Activated B cell treated with CpG ODN at 0.5 μM for 24 hours (primary cell): ENCODE results near the gene NRAP. TPM values are rescaled to one million over a fixed set of nuclear protein-coding genes. Genes with fewer than 3 reads are reported as not detected.

ENCODE experiments used
- ATAC-seq: fragments of 200-7000 bp; cut with Tn5 transposase; one replicate; pipeline ENCODE4 v1.10.0; 2021; ENCODE audit warnings: low read depth, mild to moderate bottlenecking, moderate library complexity
- CTCF ChIA-PET: fragments of 350-600 bp; sonication (Branson Sonifier 250); formaldehyde crosslinking; loops from one replicate; lab custom pipeline; 2021; ENCODE audit warnings: antibody characterized with exemption; lab: Charles Lee
- POLR2A ChIA-PET: fragments of 350-600 bp; sonication (Branson Sonifier 250); formaldehyde crosslinking; loops from one replicate; lab custom pipeline; 2021; ENCODE audit warnings: antibody characterized with exemption; lab: Charles Lee
- DNase-seq: peaks from one replicate; pipeline ENCODE4 v3.0.0; 2022
- H3K27ac Mint-ChIP-seq: one replicate; pipeline ENCODE4 v1.8.0; 2020; ENCODE audit warnings: mixed read lengths
- H3K27me3 Mint-ChIP-seq: one replicate; pipeline ENCODE4 v1.8.0; 2021; ENCODE audit warnings: mixed read lengths
- H3K36me3 Mint-ChIP-seq: one replicate; pipeline ENCODE4 v1.8.0; 2021; ENCODE audit warnings: low read depth, mixed read lengths
- H3K4me1 Mint-ChIP-seq: one replicate; pipeline ENCODE4 v1.8.0; 2021; ENCODE audit warnings: mixed read lengths
- H3K4me3 Mint-ChIP-seq: one replicate; pipeline ENCODE4 v1.8.0; 2020; ENCODE audit warnings: mild to moderate bottlenecking, mixed read lengths
- H3K9me3 Mint-ChIP-seq: one replicate; pipeline ENCODE4 v1.8.0; 2020; ENCODE audit warnings: mixed read lengths
- intact Hi-C: fragments of 100-400 bp; cut with micrococcal nuclease; formaldehyde crosslinking; loops from one replicate; pipeline ENCODE4 v1.15.1; 2024
- total RNA-seq: library from RNA; stranded (reverse); gene quantifications from 2 replicates; pipeline ENCODE4 v1.2.3, GENCODE V29; 2022
- TF ChIP-seq, protein P1 (sequence below): fragments of 200-600 bp; IDR thresholded peaks from one replicate; pipeline ENCODE4 v1.8.0; 2022; ENCODE audit warnings: antibody characterized with exemption, mild to moderate bottlenecking

The NRAP gene
- total RNA-seq, 1 donor from 2014 or later: not detected

DNA sequence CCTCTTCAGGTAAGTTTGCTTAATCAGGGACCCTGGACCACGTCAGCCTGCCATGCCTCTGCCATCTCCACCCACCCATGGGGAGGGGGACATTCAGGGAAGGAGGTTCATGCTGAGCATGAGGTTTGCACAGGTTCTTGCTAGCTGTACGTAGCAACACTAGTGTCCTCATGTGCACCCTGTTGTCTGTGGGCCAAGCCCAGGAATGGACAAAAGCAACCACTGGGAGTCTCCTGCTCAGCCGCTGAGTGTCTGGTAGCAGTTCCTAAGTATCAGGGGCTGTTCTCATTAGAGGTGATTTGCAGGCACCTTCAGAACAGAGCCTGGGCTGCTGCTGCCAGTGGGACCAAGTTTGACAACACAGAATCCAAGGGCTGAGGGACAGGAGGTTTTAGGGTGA lies 33.8 kb upstream of the NRAP start:
- H3K27me3 Mint-ChIP-seq: no peaks in the 10 kb centered on the region
- TF ChIP-seq, protein P1, sequence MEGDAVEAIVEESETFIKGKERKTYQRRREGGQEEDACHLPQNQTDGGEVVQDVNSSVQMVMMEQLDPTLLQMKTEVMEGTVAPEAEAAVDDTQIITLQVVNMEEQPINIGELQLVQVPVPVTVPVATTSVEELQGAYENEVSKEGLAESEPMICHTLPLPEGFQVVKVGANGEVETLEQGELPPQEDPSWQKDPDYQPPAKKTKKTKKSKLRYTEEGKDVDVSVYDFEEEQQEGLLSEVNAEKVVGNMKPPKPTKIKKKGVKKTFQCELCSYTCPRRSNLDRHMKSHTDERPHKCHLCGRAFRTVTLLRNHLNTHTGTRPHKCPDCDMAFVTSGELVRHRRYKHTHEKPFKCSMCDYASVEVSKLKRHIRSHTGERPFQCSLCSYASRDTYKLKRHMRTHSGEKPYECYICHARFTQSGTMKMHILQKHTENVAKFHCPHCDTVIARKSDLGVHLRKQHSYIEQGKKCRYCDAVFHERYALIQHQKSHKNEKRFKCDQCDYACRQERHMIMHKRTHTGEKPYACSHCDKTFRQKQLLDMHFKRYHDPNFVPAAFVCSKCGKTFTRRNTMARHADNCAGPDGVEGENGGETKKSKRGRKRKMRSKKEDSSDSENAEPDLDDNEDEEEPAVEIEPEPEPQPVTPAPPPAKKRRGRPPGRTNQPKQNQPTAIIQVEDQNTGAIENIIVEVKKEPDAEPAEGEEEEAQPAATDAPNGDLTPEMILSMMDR: no peak
- ChIA-PET POLR2A (no interaction called here), CTCF (no interaction called here)
- intact Hi-C loops: no loop called here
- no peak overlapping the region for H3K27ac Mint-ChIP-seq
- ATAC-seq (no peak), DNase-seq (no peak)
- H3K9me3 Mint-ChIP-seq: peaks cover 14% of the 10 kb centered on the region
- H3K36me3 Mint-ChIP-seq: peaks cover 74% of the 10 kb centered on the region
- H3K4me3 Mint-ChIP-seq: no peak overlapping the region
- no peaks in the 10 kb centered on the region for H3K4me1 Mint-ChIP-seq

DNA sequence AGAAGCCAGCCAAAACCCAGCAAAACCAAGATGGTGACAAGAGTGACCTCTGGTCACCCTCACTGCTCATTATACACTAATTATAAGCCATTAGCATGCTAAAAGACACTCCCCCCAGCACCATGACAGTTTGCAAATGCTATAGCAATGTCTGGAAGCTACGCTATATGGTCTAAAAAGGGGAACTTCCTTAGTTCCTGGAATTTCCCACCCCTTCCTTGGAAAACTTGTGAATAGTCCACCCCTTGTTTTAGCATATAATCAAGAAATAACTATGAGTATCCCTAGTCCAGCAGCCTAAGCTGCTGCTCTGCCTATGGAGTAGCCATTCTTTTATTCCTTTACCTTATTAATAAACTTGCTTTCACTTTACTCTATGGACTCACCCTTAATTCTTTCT lies 31.9 kb upstream of the NRAP start:
- no peaks in the 10 kb centered on the region for H3K27me3 Mint-ChIP-seq
- peaks cover 16% of the 10 kb centered on the region for H3K9me3 Mint-ChIP-seq
- DNase-seq: no peak
- TF ChIP-seq, protein P1: no peak
- ChIA-PET CTCF (no interaction called here), POLR2A (no interaction called here)
- H3K27ac Mint-ChIP-seq: no peak overlapping the region
- no peaks in the 10 kb centered on the region for H3K4me1 Mint-ChIP-seq
- ATAC-seq: no peak
- intact Hi-C loops: no loop called here
- H3K4me3 Mint-ChIP-seq: no peak overlapping the region
- peaks cover 80% of the 10 kb centered on the region for H3K36me3 Mint-ChIP-seq

DNA sequence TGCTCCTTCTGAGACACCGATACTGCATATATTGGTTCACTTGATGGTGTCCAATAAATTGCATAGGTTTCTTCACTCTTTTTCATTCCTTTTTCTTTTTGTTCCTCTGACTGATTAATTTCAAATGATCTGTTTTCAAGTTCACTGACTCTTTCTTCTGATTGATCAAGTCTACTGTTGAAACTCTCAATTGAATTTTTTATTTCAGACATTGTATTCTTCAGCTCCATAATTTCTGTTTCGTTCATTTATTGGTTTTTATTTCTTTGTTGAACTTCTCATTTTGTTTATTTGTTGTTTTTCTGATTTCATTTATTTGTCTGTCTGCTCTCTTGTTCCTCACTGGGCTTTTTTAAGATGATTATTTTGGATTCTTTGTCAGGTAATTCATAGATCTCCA lies 29.5 kb upstream of the NRAP start:
- H3K27ac Mint-ChIP-seq: no peak overlapping the region

DNA sequence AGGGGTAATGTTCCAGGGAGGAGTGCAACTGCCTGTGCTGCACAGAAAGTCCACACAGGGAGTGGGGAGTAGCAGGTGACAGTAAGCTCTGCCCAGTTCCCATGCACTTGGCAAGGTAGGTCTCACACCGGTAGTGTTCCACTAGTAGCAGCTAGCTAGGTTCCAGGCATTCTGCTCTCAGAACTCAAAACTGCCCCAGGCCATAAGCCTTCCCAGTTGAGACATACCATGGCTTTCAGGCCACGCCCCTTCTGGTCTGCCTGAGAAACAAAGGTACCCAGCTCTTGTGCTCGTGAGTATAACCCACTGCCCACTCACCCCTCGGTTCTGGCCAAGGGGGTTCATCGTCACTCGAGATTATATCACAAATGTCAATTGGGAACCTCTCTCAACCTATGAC lies 28.4 kb upstream of the NRAP start:
- Mint-ChIP-seq H3K9me3 (peaks cover 31% of the 10 kb centered on the region), H3K4me3 (no peak overlapping the region), H3K27me3 (no peaks in the 10 kb centered on the region), H3K36me3 (peaks cover 83% of the 10 kb centered on the region), H3K4me1 (peaks cover 17% of the 10 kb centered on the region), H3K27ac (no peak overlapping the region)
- CTCF ChIA-PET: no interaction called here
- ATAC-seq: no peak
- TF ChIP-seq, protein P1: no peak
- POLR2A ChIA-PET: no interaction called here
- no peak for DNase-seq
- intact Hi-C loops: no loop called here

More for the DNA sequence above, 29.5 kb upstream of the NRAP start:
- POLR2A ChIA-PET: interaction anchor here (1.5 kb wide), 1 partner anchor 10 kb away, joined by 3 read pairs; no protein-coding TSS in a partner anchor
- Mint-ChIP-seq H3K36me3 (peaks cover 79% of the 10 kb centered on the region), H3K4me1 (peaks cover 13% of the 10 kb centered on the region), H3K4me3 (no peak overlapping the region), H3K27me3 (no peaks in the 10 kb centered on the region), H3K9me3 (peaks cover 26% of the 10 kb centered on the region)
- CTCF ChIA-PET: no interaction called here
- intact Hi-C loops: no loop called here
- TF ChIP-seq, protein P1: no peak
- DNase-seq (no peak), ATAC-seq (no peak)

DNA sequence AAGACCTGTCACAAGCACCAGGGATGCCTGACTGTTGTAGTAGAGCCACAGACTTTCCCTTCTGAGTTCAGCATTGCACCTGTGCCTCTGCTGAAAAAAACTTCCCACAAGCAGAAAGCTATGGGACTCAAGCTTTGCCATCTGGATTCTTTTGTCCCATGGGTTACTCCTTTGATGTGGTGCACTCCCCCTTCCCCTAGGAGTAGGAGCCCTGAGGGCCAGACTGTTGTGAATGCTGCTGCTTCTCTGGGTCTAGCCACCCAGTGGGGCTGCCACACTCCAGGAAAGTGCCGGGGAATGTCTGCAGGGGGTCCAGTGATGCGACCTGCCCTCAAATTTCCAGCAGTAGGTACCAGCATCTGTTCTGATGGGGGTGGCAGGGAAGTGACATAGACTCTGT lies 27.5 kb upstream of the NRAP start:
- Mint-ChIP-seq H3K27ac (no peak overlapping the region), H3K4me3 (no peak overlapping the region), H3K27me3 (no peaks in the 10 kb centered on the region), H3K36me3 (peaks cover 82% of the 10 kb centered on the region), H3K9me3 (peaks cover 35% of the 10 kb centered on the region), H3K4me1 (peaks cover 17% of the 10 kb centered on the region)
- intact Hi-C loops: no loop called here
- ChIA-PET CTCF (no interaction called here), POLR2A (no interaction called here)
- DNase-seq (no peak), ATAC-seq (no peak)
- TF ChIP-seq, protein P1: no peak
